ENCODE data around the gene MED19. TPM values are rescaled to one million over a fixed set of nuclear protein-coding genes. Genes with fewer than 3 reads are reported as not detected.

MED19 gene
- total RNA-seq, 2 experiments from 2014 or later: 11.1 to 17.5 TPM

GRCh38 chr11:57658023-57658361, 54.0 kb downstream of the MED19 start:
- intact Hi-C loops (cut with micrococcal nuclease; ENCODE audit: unreplicated experiment): no loop called here

GRCh38 chr11:57657194-57658022, 54.6 kb downstream of the MED19 start, which contains the start of gene CLP1:
Gene CLP1, plus strand, starts transcription at chr11:57657762. Its CDS starts 1,715 bp downstream, at chr11:57659477.
- Histone ChIP-seq H3K27ac (ENCODE audit: low read depth, low read length, poor library complexity, severe bottlenecking) (peak within 1 kb of the TSS; percentile 40), H4K20me1 (ENCODE audit: insufficient read depth, low read length) (0 out of 2 replicates have a peak, but pooled peaks cover 9% of the 10 kb centered on the region), H3K4me2 (ENCODE audit: low read length) (peak within 1 kb of the TSS; percentile 78), H3K36me3 (ENCODE audit: insufficient read depth, low read length) (peaks cover 33% of the 10 kb centered on the region), H3K9me3 (ENCODE audit: low read length) (no peaks in the 10 kb centered on the region), H2AFZ (ENCODE audit: low read length) (peak within 1 kb of the TSS; percentile 88), H3K4me3 (ENCODE audit: low read depth, low read length, poor library complexity, severe bottlenecking) (peak within 1 kb of the TSS; percentile 89), H3K9me2 (ENCODE audit: insufficient read depth, low read length) (no peaks in the 10 kb centered on the region), H3K4me1 (ENCODE audit: insufficient read depth, low read length, poor library complexity, severe bottlenecking) (peaks cover 10% of the 10 kb centered on the region), H3K79me2 (ENCODE audit: insufficient read depth, low read depth, low read length) (peaks cover 22% of the 10 kb centered on the region)
- POLR2A ChIA-PET: interaction anchor here (0.6 to 2.9 kb wide), 2 partner anchors 10 to 712 kb away, joined by 3 to 12 read pairs; no protein-coding TSS in a partner anchor
- peak; percentile 99 for DNase-seq (ENCODE audit: low spot score)
- no peak for TF ChIP-seq EZH2phosphoT487 (IDR thresholded peaks at IDR 0.05; ENCODE audit: borderline replicate concordance, low read depth, low read length)
- no peak for TF ChIP-seq CTCF (conservative IDR thresholded peaks at IDR 0.05; ENCODE audit: low read length)
- intact Hi-C loops (cut with micrococcal nuclease; ENCODE audit: unreplicated experiment): no loop called here
- CTCF ChIA-PET (ENCODE audit: unreplicated experiment): no interaction called here
- BruUV-seq (replicated peaks): no TSS peak

More at GRCh38 chr11:57658023-57658361, 54.0 kb downstream of the MED19 start:
- peaks cover 8% of the 10 kb centered on the region for H3K4me1 ChIP-seq (ENCODE audit: insufficient read depth, low read length, poor library complexity, severe bottlenecking)
- peak; percentile 22 for DNase-seq (ENCODE audit: low spot score)
- H3K4me2 ChIP-seq (ENCODE audit: low read length): peak overlapping the region; percentile 69
- peaks cover 38% of the 10 kb centered on the region for H3K36me3 ChIP-seq (ENCODE audit: insufficient read depth, low read length)
- ChIA-PET CTCF (ENCODE audit: unreplicated experiment) (no interaction called here), POLR2A (interaction anchor here (2.9 kb wide), 1 partner anchor 9 kb away, joined by 12 read pairs; no protein-coding TSS in a partner anchor)
- TSS peak; percentile 94 for BruUV-seq (replicated peaks)
- H4K20me1 ChIP-seq (ENCODE audit: insufficient read depth, low read length): 0 out of 2 replicates have a peak, but pooled peaks cover 9% of the 10 kb centered on the region
- H3K27ac ChIP-seq (ENCODE audit: low read depth, low read length, poor library complexity, severe bottlenecking): peak overlapping the region; percentile 40
- peak overlapping the region; percentile 89 for H3K4me3 ChIP-seq (ENCODE audit: low read depth, low read length, poor library complexity, severe bottlenecking)
- no peaks in the 10 kb centered on the region for H3K9me3 ChIP-seq (ENCODE audit: low read length)
- H3K79me2 ChIP-seq (ENCODE audit: insufficient read depth, low read depth, low read length): peaks cover 22% of the 10 kb centered on the region
- TF ChIP-seq CTCF (conservative IDR thresholded peaks at IDR 0.05; ENCODE audit: low read length): no peak
- no peak for TF ChIP-seq EZH2phosphoT487 (IDR thresholded peaks at IDR 0.05; ENCODE audit: borderline replicate concordance, low read depth, low read length)
- H3K9me2 ChIP-seq (ENCODE audit: insufficient read depth, low read length): no peaks in the 10 kb centered on the region
- peak overlapping the region; percentile 67; the same call in 1 of the 2 replicates for H2AFZ ChIP-seq (ENCODE audit: low read length)

- TSS peak; percentile 81 for BruUV-seq (replicated peaks)
- no peak for TF ChIP-seq EZH2phosphoT487 (IDR thresholded peaks at IDR 0.05; ENCODE audit: borderline replicate concordance, low read depth, low read length)
- no peak for TF ChIP-seq CTCF (conservative IDR thresholded peaks at IDR 0.05; ENCODE audit: low read length)
- H4K20me1 ChIP-seq (ENCODE audit: insufficient read depth, low read length): 0 out of 2 replicates have a peak, but pooled peaks cover 9% of the 10 kb centered on the region
- no peaks in the 10 kb centered on the region for H3K9me2 ChIP-seq (ENCODE audit: insufficient read depth, low read length)
- intact Hi-C loops (cut with micrococcal nuclease; ENCODE audit: unreplicated experiment): no loop called here
- H3K27ac ChIP-seq (ENCODE audit: low read depth, low read length, poor library complexity, severe bottlenecking): no peak overlapping the region
- no peak for DNase-seq (ENCODE audit: low spot score)
- H3K4me2 ChIP-seq (ENCODE audit: low read length): peak overlapping the region; percentile 78
- ChIA-PET CTCF (ENCODE audit: unreplicated experiment) (no interaction called here), POLR2A (interaction anchor here (0.6 to 2.9 kb wide), 2 partner anchors 10 to 712 kb away, joined by 3 to 12 read pairs; no protein-coding TSS in a partner anchor)
- H3K4me1 ChIP-seq (ENCODE audit: insufficient read depth, low read length, poor library complexity, severe bottlenecking): peaks cover 10% of the 10 kb centered on the region
- H3K79me2 ChIP-seq (ENCODE audit: insufficient read depth, low read depth, low read length): peaks cover 22% of the 10 kb centered on the region
- peak overlapping the region; percentile 89 for H3K4me3 ChIP-seq (ENCODE audit: low read depth, low read length, poor library complexity, severe bottlenecking)
- H2AFZ ChIP-seq (ENCODE audit: low read length): peak overlapping the region; percentile 88
- H3K36me3 ChIP-seq (ENCODE audit: insufficient read depth, low read length): peaks cover 27% of the 10 kb centered on the region
- no peaks in the 10 kb centered on the region for H3K9me3 ChIP-seq (ENCODE audit: low read length)
Observed at GRCh38 chr11:57656885-57657193, 55.2 kb downstream of the MED19 start.

All from OCI-LY7 (cell line).